ENCODE results near the gene LZTR1.

- TF ChIP-seq, protein P1, sequence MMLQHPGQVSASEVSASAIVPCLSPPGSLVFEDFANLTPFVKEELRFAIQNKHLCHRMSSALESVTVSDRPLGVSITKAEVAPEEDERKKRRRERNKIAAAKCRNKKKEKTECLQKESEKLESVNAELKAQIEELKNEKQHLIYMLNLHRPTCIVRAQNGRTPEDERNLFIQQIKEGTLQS (IDR thresholded peaks at IDR 0.05), result no peak
- TF ChIP-seq, protein P2, sequence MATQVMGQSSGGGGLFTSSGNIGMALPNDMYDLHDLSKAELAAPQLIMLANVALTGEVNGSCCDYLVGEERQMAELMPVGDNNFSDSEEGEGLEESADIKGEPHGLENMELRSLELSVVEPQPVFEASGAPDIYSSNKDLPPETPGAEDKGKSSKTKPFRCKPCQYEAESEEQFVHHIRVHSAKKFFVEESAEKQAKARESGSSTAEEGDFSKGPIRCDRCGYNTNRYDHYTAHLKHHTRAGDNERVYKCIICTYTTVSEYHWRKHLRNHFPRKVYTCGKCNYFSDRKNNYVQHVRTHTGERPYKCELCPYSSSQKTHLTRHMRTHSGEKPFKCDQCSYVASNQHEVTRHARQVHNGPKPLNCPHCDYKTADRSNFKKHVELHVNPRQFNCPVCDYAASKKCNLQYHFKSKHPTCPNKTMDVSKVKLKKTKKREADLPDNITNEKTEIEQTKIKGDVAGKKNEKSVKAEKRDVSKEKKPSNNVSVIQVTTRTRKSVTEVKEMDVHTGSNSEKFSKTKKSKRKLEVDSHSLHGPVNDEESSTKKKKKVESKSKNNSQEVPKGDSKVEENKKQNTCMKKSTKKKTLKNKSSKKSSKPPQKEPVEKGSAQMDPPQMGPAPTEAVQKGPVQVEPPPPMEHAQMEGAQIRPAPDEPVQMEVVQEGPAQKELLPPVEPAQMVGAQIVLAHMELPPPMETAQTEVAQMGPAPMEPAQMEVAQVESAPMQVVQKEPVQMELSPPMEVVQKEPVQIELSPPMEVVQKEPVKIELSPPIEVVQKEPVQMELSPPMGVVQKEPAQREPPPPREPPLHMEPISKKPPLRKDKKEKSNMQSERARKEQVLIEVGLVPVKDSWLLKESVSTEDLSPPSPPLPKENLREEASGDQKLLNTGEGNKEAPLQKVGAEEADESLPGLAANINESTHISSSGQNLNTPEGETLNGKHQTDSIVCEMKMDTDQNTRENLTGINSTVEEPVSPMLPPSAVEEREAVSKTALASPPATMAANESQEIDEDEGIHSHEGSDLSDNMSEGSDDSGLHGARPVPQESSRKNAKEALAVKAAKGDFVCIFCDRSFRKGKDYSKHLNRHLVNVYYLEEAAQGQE (IDR thresholded peaks at IDR 0.05), result no peak
- TF ChIP-seq, protein P3, sequence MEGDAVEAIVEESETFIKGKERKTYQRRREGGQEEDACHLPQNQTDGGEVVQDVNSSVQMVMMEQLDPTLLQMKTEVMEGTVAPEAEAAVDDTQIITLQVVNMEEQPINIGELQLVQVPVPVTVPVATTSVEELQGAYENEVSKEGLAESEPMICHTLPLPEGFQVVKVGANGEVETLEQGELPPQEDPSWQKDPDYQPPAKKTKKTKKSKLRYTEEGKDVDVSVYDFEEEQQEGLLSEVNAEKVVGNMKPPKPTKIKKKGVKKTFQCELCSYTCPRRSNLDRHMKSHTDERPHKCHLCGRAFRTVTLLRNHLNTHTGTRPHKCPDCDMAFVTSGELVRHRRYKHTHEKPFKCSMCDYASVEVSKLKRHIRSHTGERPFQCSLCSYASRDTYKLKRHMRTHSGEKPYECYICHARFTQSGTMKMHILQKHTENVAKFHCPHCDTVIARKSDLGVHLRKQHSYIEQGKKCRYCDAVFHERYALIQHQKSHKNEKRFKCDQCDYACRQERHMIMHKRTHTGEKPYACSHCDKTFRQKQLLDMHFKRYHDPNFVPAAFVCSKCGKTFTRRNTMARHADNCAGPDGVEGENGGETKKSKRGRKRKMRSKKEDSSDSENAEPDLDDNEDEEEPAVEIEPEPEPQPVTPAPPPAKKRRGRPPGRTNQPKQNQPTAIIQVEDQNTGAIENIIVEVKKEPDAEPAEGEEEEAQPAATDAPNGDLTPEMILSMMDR (IDR thresholded peaks at IDR 0.05; ENCODE audit: low read depth, low read length, missing input control), result no peak
- TF ChIP-seq JUND (IDR thresholded peaks at IDR 0.05) (no peak), TAF1 (conservative IDR thresholded peaks at IDR 0.05) (no peak), FOXA1 (IDR thresholded peaks at IDR 0.05) (no peak), YY1 (IDR thresholded peaks at IDR 0.05) (no peak), RAD21 (IDR thresholded peaks at IDR 0.05) (no peak), EGR1 (IDR thresholded peaks at IDR 0.05; ENCODE audit: low read depth in 2 of 2) (no peak), GABPA (IDR thresholded peaks at IDR 0.05 in 1 of 2, conservative IDR thresholded peaks at IDR 0.05 in 1 of 2) (no peak), HNF4G (IDR thresholded peaks at IDR 0.05) (no peak), MAX (IDR thresholded peaks at IDR 0.05) (no peak), ZBTB33 (IDR thresholded peaks at IDR 0.05) (no peak), RXRA (IDR thresholded peaks at IDR 0.05) (no peak)
Measured at GRCh38 chr22:20999350-21000206, 17.5 kb downstream of the LZTR1 start.

Measured in liver (tissue), 3 donors.